IMR-90 (cell line): ENCODE results near the gene FMR1. TPM values are rescaled to one million over a fixed set of nuclear protein-coding genes. Genes with fewer than 3 reads are reported as not detected.

Experiments
- ATAC-seq: fragments of 200-7000 bp; cut with Tn5 transposase; 2 replicates; pipeline ENCODE4 v1.9.1; 2020; ENCODE audit warnings: low read depth, mild to moderate bottlenecking, moderate library complexity
- BruUV-seq: library from RNA; stranded (reverse); fragments of 400-500 nt; replicated peaks from 2 replicates; lab custom pipeline; 2021; lab: Mats Ljungman, UMichigan
- CTCF ChIA-PET: fragments of 300-600 bp; formaldehyde crosslinking; extraction: SDS; loops from one replicate; lab custom pipeline; 2021; ENCODE audit warnings: antibody characterized with exemption; lab: Yijun Ruan, JAX
- POLR2A ChIA-PET: fragments of 300-600 bp; sonication (Branson Sonifier 250); formaldehyde crosslinking; loops from one replicate; lab custom pipeline; 2022; ENCODE audit warnings: antibody characterized with exemption; ENCODE audit not compliant: unreplicated experiment; lab: Charles Lee
- DNase-seq: peaks from one replicate; pipeline ENCODE4 v3.0.0; 2013
- H2AFZ ChIP-seq: replicated peaks from 2 replicates; pipeline ENCODE3; 2013; ENCODE audit warnings: low read length, mild to moderate bottlenecking; ENCODE audit not compliant: poor library complexity
- H2AK5ac ChIP-seq: 2 replicates; pipeline ENCODE4 v1.6.1; 2013; ENCODE audit warnings: low read depth, low read length, inconsistent platforms
- H2AK9ac ChIP-seq: replicated peaks from 2 replicates; pipeline ENCODE3; 2013; ENCODE audit warnings: mild to moderate bottlenecking, low read depth, low read length, moderate library complexity; ENCODE audit not compliant: poor library complexity
- H2BK120ac ChIP-seq: 2 replicates; pipeline ENCODE4 v1.6.1; 2013; ENCODE audit warnings: low read depth, low read length, inconsistent platforms
- H2BK15ac ChIP-seq: 3 replicates; pipeline ENCODE4 v1.6.1; 2013; ENCODE audit warnings: low read depth, low read length, inconsistent platforms
- H2BK20ac ChIP-seq: 2 replicates; pipeline ENCODE4 v1.6.1; 2013; ENCODE audit warnings: low read depth, mild to moderate bottlenecking, inconsistent platforms, low read length, moderate library complexity
- H2BK5ac ChIP-seq: 2 replicates; pipeline ENCODE4 v1.6.1; 2013; ENCODE audit warnings: mild to moderate bottlenecking, low read depth, low read length, inconsistent platforms; ENCODE audit not compliant: poor library complexity, severe bottlenecking
- H3K14ac ChIP-seq: replicated peaks from 2 replicates; pipeline ENCODE4 v1.6.1; 2013; ENCODE audit warnings: low read depth, low read length, inconsistent platforms
- H3K18ac ChIP-seq: 2 replicates; pipeline ENCODE4 v1.6.1; 2013; ENCODE audit warnings: low read depth, low read length, control low read depth
- H3K23ac ChIP-seq: 2 replicates; pipeline ENCODE4 v1.6.1; 2013; ENCODE audit warnings: low read depth, low read length, inconsistent platforms
- H3K27ac ChIP-seq: 2 replicates; pipeline ENCODE4 v1.5.1; 2013; ENCODE audit warnings: mild to moderate bottlenecking, control low read depth, low read length; ENCODE audit not compliant: insufficient read depth
- H3K27me3 ChIP-seq: 2 replicates; pipeline ENCODE4 v1.6.1; 2013; ENCODE audit warnings: low read length; ENCODE audit not compliant: control insufficient read depth, insufficient read depth
- H3K36me3 ChIP-seq: 2 replicates; pipeline ENCODE4 v1.6.1; 2013; ENCODE audit warnings: low read length, mixed read lengths; ENCODE audit not compliant: control insufficient read depth, insufficient read depth
- H3K4ac ChIP-seq: 2 replicates; pipeline ENCODE4 v1.6.1; 2013; ENCODE audit warnings: low read depth, low read length, inconsistent platforms
- H3K4me1 ChIP-seq: 2 replicates; pipeline ENCODE4 v1.6.1; 2013; ENCODE audit warnings: low read length, mixed read lengths; ENCODE audit not compliant: control insufficient read depth, insufficient read depth
- H3K4me2 ChIP-seq: 2 replicates; pipeline ENCODE4 v1.6.1; 2013; ENCODE audit warnings: low read depth, mild to moderate bottlenecking, control low read depth, low read length, moderate library complexity
- H3K4me3 ChIP-seq: 2 replicates; pipeline ENCODE4 v1.5.1; 2013; ENCODE audit warnings: low read depth, mild to moderate bottlenecking, control low read depth, low read length, moderate library complexity; ENCODE audit not compliant: insufficient read depth
- H3K56ac ChIP-seq: 2 replicates; pipeline ENCODE4 v1.6.1; 2013; ENCODE audit warnings: low read length, inconsistent platforms; ENCODE audit not compliant: insufficient read depth; ENCODE audit errors: extremely low read depth
- H3K79me1 ChIP-seq, 2 experiments: 2 replicates each; pipeline ENCODE4 v1.6.1; 2013; ENCODE audit warnings: low read length in 2 of 2, inconsistent platforms in 1 of 2, low read depth in 1 of 2
- H3K9ac ChIP-seq: 2 replicates; pipeline ENCODE4 v1.6.1; 2013; ENCODE audit warnings: low read depth, low read length, control low read depth
- H3K9me1 ChIP-seq: 2 replicates; pipeline ENCODE4 v1.6.1; 2013; ENCODE audit warnings: low read length, inconsistent platforms; ENCODE audit not compliant: insufficient read depth
- H3K9me3 ChIP-seq: 2 replicates; pipeline ENCODE4 v1.6.1; 2013; ENCODE audit warnings: low read length; ENCODE audit not compliant: control insufficient read depth, insufficient read depth
- H4K20me1 ChIP-seq: 2 replicates; pipeline ENCODE4 v1.6.1; 2013; ENCODE audit warnings: low read length, inconsistent platforms; ENCODE audit not compliant: insufficient read depth
- H4K5ac ChIP-seq: 2 replicates; pipeline ENCODE4 v1.6.1; 2013; ENCODE audit warnings: mild to moderate bottlenecking, low read depth, low read length, control low read depth
- H4K8ac ChIP-seq, 2 experiments: 2 replicates each; pipeline ENCODE4 v1.6.1; 2013; ENCODE audit warnings: low read depth in 2 of 2, low read length in 2 of 2, control low read depth in 1 of 2, inconsistent platforms in 1 of 2
- H4K91ac ChIP-seq: 2 replicates; pipeline ENCODE4 v1.6.1; 2013; ENCODE audit warnings: low read depth, low read length, inconsistent platforms; ENCODE audit not compliant: insufficient read depth
- BHLHE40 ChIP-seq: fragments of 150-350 bp; IDR thresholded peaks from 2 replicates; pipeline ENCODE4 v1.6.1; 2016; ENCODE audit warnings: mild to moderate bottlenecking, low read depth, low read length
- CEBPB ChIP-seq: IDR thresholded peaks from 2 replicates; pipeline ENCODE4 v1.6.1; 2012; ENCODE audit warnings: low read depth, low read length, improper control_type of control experiment
- CHD1 ChIP-seq: IDR thresholded peaks from 2 replicates; pipeline ENCODE4 v1.6.1; 2012; ENCODE audit warnings: low read depth, low read length, improper control_type of control experiment
- CTCF ChIP-seq: conservative IDR thresholded peaks from 2 replicates; pipeline ENCODE4 v1.5.1; 2012; ENCODE audit warnings: mild to moderate bottlenecking, low read depth, low read length, improper control_type of control experiment
- ELK1 ChIP-seq: fragments of 150-350 bp; IDR thresholded peaks from 2 replicates; pipeline ENCODE4 v1.6.1; 2016; ENCODE audit warnings: low read depth, mild to moderate bottlenecking, low read length, moderate library complexity, borderline replicate concordance
- FOS ChIP-seq: fragments of 150-350 bp; IDR thresholded peaks from 2 replicates; pipeline ENCODE4 v1.6.1; 2016; ENCODE audit warnings: low read depth, low read length
- MAZ ChIP-seq: IDR thresholded peaks from 2 replicates; pipeline ENCODE4 v1.6.1; 2012; ENCODE audit warnings: low read depth, mild to moderate bottlenecking, low read length, improper control_type of control experiment, moderate library complexity, borderline replicate concordance
- MXI1 ChIP-seq: IDR thresholded peaks from 2 replicates; pipeline ENCODE4 v1.6.1; 2012; ENCODE audit warnings: low read depth, mild to moderate bottlenecking, low read length, moderate library complexity, borderline replicate concordance
- NFE2L2 ChIP-seq: fragments of 150-350 bp; IDR thresholded peaks from 2 replicates; pipeline ENCODE4 v1.6.1; 2016; ENCODE audit warnings: low read depth, mild to moderate bottlenecking, low read length
- POLR2A ChIP-seq: IDR thresholded peaks from 2 replicates; pipeline ENCODE4 v1.6.1; 2012; ENCODE audit warnings: mild to moderate bottlenecking, low read depth, low read length
- RAD21 ChIP-seq: IDR thresholded peaks from 2 replicates; pipeline ENCODE4 v1.6.1; 2012; ENCODE audit warnings: low read length, improper control_type of control experiment
- RCOR1 ChIP-seq: IDR thresholded peaks from 2 replicates; pipeline ENCODE4 v1.6.1; 2012; ENCODE audit warnings: mild to moderate bottlenecking, low read length, improper control_type of control experiment; ENCODE audit not compliant: insufficient replicate concordance
- SMC3 ChIP-seq: fragments of 150-350 bp; IDR thresholded peaks from 2 replicates; pipeline ENCODE4 v1.6.1; 2016; ENCODE audit warnings: low read depth, mild to moderate bottlenecking, antibody characterized with exemption, low read length, moderate library complexity
- USF2 ChIP-seq: fragments of 150-350 bp; IDR thresholded peaks from 2 replicates; pipeline ENCODE4 v1.6.1; 2017; ENCODE audit warnings: mild to moderate bottlenecking, antibody characterized with exemption, low read length, low read depth
- WGBS, 2 experiments: methylation state at CpG; one replicate each; pipeline versions ENCODE4 v1.1.5 to v1.1.7; 2013; ENCODE audit warnings: missing lambda C conversion rate in 2 of 2; ENCODE audit not compliant: insufficient read length in 1 of 2; ENCODE audit errors: extremely low coverage in 2 of 2; 5-methylcytosine and 5-hydroxymethylcytosine counted together
- dilution Hi-C: fragments of 300-500 bp; cut with HindIII; formaldehyde crosslinking; loops from one replicate; pipeline ENCODE4 v1.14.3; 2018; ENCODE audit warnings: low sequenced_read_pairs; ENCODE audit not compliant: unreplicated experiment
- in situ Hi-C: fragments of 300-500 bp; cut with MboI; formaldehyde crosslinking; loops from 3 replicates; pipeline ENCODE4 v1.14.3; 2019; ENCODE audit warnings: low sequenced_read_pairs, inconsistent platforms, mixed read lengths
- intact Hi-C: fragments of 100-400 bp; cut with micrococcal nuclease; formaldehyde crosslinking; loops from 2 replicates; pipeline ENCODE4 v1.10.0; 2022
- polyA plus RNA-seq, 3 experiments: library from polyadenylated mRNA; depleted of rRNA; stranded (reverse); fragments of >200 nt; gene quantifications; 2 replicates each; pipeline ENCODE4 v1.2.3, GENCODE V29; 2012; ENCODE audit warnings: low replicate concordance in 1 of 3
- total RNA-seq: library from RNA; depleted of rRNA; stranded (reverse); fragments of >200 nt; gene quantifications from 2 replicates; pipeline ENCODE4 v1.2.3, GENCODE V29; 2012

Gene FMR1
- total and polyA plus RNA-seq, 2 of the 4 experiments (the other 2 are of a cell fraction): 12.2 to 17.6 TPM

GRCh38 chrX:147890756-147891155 is 21.0 kb upstream of the FMR1 start:
- POLR2A ChIA-PET: no interaction called here
- Histone ChIP-seq H2AK9ac (no peak overlapping the region), H3K27me3 (no peaks in the 10 kb centered on the region), H2AK5ac (no peak overlapping the region), H3K36me3 (no peaks in the 10 kb centered on the region), H4K20me1 (no peaks in the 10 kb centered on the region), H3K14ac (no peak overlapping the region), H3K4me3 (no peak overlapping the region), H3K4me1 (no peaks in the 10 kb centered on the region), H3K9me1 (no peaks in the 10 kb centered on the region), H2BK5ac (no peak overlapping the region), H3K4me2 (no peak overlapping the region), H3K27ac (no peak overlapping the region), H2BK120ac (no peak overlapping the region), H4K8ac (no peak overlapping the region), H3K56ac (no peak overlapping the region), H2BK15ac (no peak overlapping the region), H3K9me3 (0 out of 2 replicates have a peak, but pooled peaks cover under 1% of the 10 kb centered on the region), H3K18ac (no peak overlapping the region), H2BK20ac (no peak overlapping the region), H4K5ac (no peak overlapping the region), H3K79me1 (no peaks in the 10 kb centered on the region), H3K9ac (no peak overlapping the region), H4K91ac (no peak overlapping the region), H3K23ac (no peak overlapping the region), H2AFZ (no peak overlapping the region), H3K4ac (no peak overlapping the region)
- ATAC-seq (no peak), DNase-seq (no peak)
- CTCF ChIA-PET: no interaction called here
- intact Hi-C loops: no loop called here
- no CpG with 5 or more reads among the region's 1 CpG for WGBS, 2 experiments
- TF ChIP-seq POLR2A (no peak), CTCF (no peak), USF2 (no peak), BHLHE40 (no peak), RCOR1 (no peak), RAD21 (no peak), CHD1 (no peak), MAZ (no peak), CEBPB (no peak), SMC3 (no peak), ELK1 (no peak), NFE2L2 (no peak), MXI1 (no peak), FOS (no peak)
- in situ Hi-C loops: no loop called here
- no TSS peak for BruUV-seq
- dilution Hi-C loops: no loop called here
